Omental fat pad (tissue), 4 donors: Measurements from ENCODE around the gene GFI1B. TPM values are rescaled to one million over a fixed set of nuclear protein-coding genes. Genes with fewer than 3 reads are reported as not detected.
"Not testable (repeated sequence)": the region's sequence is repeated elsewhere in the genome, so short reads cannot be mapped to it uniquely, and the experiment has no call there.

Source experiments
- ATAC-seq: fragments of 150-250 bp; one replicate; pipeline ENCODE4 v1.9.1; 2016; ENCODE audit warnings: mild to moderate bottlenecking, moderate library complexity; ENCODE audit not compliant: low FRiP score
- DNase-seq: peaks from one replicate; pipeline ENCODE4 v3.0.0-alpha.2; 2019; ENCODE audit warnings: low spot score
- CTCF ChIP-seq, 3 donors: fragments of 450-650 bp; IDR thresholded peaks; one replicate each; pipeline ENCODE4 v1.5.1; 2016 to 2017; ENCODE audit warnings: antibody characterized with exemption in 3 of 3, mild to moderate bottlenecking in 3 of 3, moderate library complexity in 2 of 3
- total RNA-seq, 4 donors: library from RNA; depleted of rRNA; stranded (reverse); fragments of >200 nt; gene quantifications; one replicate each; pipeline ENCODE4 v1.1.0, GENCODE V29; 2016

GFI1B gene
- total RNA-seq, 4 donors from 2014 or later: not detected

DNA sequence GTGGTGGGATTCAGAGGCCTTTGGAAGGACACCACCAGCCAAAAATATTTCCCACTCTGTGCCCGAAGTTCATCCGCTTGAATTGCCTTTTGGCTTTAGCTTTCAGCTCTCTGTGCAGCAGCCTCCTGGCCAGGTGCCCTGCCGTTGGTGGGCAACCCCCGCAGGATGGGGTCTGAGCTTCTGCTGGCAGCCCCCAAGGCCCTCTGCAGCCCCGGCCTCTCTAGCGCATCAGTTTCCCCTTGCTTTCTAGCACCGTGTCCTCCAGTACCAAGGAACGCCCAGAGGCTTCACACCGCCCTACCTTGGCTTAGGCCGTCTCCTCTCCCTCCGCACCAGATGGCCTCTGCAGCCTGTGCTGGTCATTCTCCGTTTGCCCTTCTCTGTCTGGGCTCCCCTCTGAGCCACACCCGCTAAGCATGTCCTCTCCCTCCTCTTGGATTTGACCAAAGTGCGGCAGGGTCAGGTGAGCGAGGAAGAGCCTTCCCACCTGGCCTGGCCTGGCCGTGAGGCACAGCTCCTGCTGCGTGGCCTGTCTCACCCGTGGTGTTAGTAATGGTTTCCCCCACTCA is 29.9 kb upstream of the GFI1B start:
- no peak for TF ChIP-seq CTCF (IDR thresholded peaks at IDR 0.05)
- DNase-seq (no peak), ATAC-seq (no peak)

DNA sequence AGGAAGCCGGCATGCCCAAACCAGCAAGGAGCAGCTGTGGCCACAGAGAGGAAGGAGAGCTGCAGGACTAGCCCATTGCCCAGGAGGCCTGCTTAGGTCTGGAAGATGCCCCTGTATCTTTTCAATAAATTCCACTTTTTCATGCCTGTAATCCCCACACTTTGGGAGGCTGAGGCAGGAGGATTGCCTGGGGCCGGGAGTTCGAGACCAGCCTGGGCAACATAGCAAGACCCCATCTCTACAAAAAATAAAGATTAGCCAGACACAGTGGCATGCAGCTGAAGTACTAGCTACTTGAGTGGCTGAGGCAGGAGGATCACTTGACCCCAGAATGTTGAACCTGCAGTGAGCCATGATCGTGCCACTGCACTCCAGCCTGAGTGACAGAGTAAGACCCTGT is 28.8 kb upstream of the GFI1B start:
- DNase-seq: no peak
- TF ChIP-seq CTCF (IDR thresholded peaks at IDR 0.05): no peak
- ATAC-seq: no peak

DNA sequence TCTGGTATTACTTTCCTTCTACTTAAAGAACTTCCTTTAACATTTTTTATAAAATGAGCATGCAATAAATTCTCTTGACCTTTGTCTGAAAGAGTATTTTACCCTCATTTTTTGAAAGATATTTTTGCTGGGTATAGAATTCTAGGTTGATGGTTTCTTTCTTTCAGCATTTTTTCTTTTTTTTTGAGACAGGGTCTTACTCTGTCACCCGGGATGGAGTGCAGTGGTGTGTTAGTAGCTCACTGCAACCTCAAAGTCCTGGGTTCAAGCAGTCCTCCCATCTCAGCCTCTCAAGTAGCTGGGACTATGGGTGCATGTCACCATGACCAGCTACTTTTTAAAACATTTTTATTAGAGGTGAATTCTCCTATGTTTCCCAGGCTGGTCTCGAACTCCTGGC is 23.4 kb upstream of the GFI1B start:
- TF ChIP-seq CTCF (IDR thresholded peaks at IDR 0.05): no peak
- ATAC-seq: no peak
- no peak for DNase-seq

DNA sequence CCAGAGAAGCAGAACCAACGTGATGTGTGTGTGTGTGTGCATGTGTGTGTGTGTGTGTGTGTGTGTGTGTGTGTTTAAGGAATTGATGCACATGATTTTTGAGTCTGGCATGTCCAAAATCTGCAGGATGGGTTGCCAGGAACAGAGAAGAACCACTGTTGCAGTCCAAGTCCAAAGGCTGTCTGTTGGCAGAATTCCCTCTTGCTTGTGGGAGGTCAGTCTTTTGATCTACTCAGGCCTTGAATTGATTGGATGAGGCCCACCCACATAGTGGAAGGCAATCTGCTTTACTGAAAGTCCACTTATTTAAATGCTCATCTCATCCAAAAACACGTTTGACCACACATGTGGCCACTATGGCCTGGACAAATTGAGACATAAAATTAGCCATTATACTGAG is 22.7 kb upstream of the GFI1B start:
- DNase-seq (no peak), ATAC-seq (no peak)
- TF ChIP-seq CTCF (IDR thresholded peaks at IDR 0.05): no peak

DNA sequence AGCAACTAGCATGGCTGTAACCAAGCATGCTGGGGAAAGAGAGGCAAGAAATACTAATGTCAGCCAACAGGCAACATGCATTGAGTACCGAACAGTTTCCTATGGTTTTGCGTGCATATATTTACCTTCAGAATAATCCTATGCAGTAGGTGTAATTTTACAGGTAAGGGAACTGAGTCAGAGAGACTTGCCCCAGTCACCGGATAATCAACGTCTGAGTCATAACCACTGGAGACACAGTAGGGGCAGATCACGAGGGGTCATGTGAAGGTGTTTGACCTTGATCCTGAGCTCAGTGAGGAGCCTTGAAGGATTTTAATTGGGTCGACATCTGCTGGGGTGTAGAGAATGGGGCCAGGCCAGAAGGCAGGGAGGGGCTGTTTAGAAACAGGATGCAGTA is 20.7 kb upstream of the GFI1B start:
- TF ChIP-seq CTCF (IDR thresholded peaks at IDR 0.05): no peak
- no peak for DNase-seq

DNA sequence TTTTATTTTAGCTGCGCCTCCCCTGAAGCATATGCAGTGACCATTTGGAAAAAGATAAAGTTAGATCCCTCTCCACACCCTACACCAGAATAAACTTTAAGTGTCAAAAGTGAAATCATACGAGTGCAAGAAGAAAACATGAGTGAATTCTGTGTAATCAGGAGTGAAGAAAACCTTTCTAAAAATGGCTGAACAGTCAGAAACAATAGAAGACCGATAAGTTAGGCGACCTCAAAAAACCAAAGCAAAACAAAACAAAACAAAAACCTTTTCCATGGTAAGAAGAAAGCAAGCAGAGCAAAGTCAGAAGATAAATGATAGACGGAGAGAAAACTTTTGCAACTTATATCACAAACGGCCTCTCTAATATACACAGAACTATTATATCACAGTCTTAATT is 17.5 kb upstream of the GFI1B start:
- ATAC-seq (no peak), DNase-seq (no peak)
- TF ChIP-seq CTCF (IDR thresholded peaks at IDR 0.05): no peak

More for the DNA sequence above, 20.7 kb upstream of the GFI1B start:
- no peak for ATAC-seq

DNA sequence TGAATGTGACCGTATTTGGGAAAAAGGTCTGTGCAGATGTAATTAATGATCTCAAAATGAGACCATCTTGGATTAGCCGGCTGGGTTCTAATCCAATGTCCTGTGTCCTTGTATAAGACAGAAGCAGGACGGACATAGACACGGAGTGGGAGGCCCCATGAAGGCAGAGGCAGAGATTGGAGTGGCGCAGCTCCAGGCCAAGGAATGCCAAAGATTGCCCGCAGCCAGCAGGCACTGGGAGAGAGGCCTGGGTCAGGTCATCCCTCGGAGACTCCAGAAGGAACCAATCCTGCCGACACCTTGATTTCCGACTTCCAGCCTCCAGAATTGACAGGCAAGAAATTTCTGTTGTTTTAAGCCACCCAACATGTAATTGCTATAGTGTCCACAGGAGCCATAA is 13.0 kb upstream of the GFI1B start:
- DNase-seq (no peak), ATAC-seq (no peak)
- no peak for TF ChIP-seq CTCF (IDR thresholded peaks at IDR 0.05)

- DNase-seq, ATAC-seq: not testable (repeated sequence)
Observed at GRCh38 chr9:132967908-132968307, 10.6 kb upstream of the GFI1B start.
